HEK293 (cell line): ENCODE results near the gene SYT2.
"Not testable (repeated sequence)": the region's sequence is repeated elsewhere in the genome, so short reads cannot be mapped to it uniquely, and the experiment has no call there.

ENCODE experiments used
- KLF16 ChIP-seq: fragments of 450-650 bp; formaldehyde crosslinking; IDR thresholded peaks from 2 replicates; pipeline ENCODE4 v1.5.1; 2017; ENCODE audit warnings: missing biosample characterization, missing genetic modification characterization
- WT1 ChIP-seq: fragments of 450-650 bp; formaldehyde crosslinking; IDR thresholded peaks from 2 replicates; pipeline ENCODE4 v1.5.1; 2016; ENCODE audit warnings: missing biosample characterization, missing genetic modification characterization

DNA sequence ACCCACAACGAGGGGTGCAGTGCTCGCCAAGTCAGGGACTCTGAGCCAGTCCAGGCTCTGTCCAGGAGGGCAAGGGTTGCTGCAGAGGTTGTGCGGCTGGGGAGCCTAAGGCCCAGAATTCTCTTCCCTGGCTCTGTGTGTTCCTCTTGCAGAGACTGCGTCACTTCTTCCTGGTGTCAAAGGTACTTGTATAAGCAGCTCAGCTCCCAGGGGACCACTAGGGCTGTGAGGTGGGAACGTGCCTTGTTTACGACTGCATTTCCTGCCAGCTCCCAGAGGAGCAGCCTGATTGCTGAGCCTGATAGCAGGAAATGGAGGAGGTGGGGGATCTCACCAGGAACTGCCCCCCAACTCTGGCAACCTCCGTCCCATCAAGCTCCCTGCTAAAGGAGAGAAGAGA is 83.2 kb downstream of the SYT2 start:
- TF ChIP-seq KLF16, WT1: not testable (repeated sequence)
